Glutamatergic neuron (in vitro differentiated cells): ENCODE data around the gene XYLT1. TPM values are rescaled to one million over a fixed set of nuclear protein-coding genes. Genes with fewer than 3 reads are reported as not detected.

ENCODE experiments used
- DNase-seq: peaks from one replicate; pipeline ENCODE4 v3.0.0; 2022
- H3K27ac Mint-ChIP-seq: one replicate; pipeline ENCODE4 v1.8.0; 2020; ENCODE audit warnings: mild to moderate bottlenecking, mixed read lengths, inconsistent platforms; ENCODE audit not compliant: unreplicated experiment
- H3K27me3 Mint-ChIP-seq: one replicate; pipeline ENCODE4 v1.8.0; 2020; ENCODE audit warnings: mild to moderate bottlenecking, moderate library complexity, mixed read lengths, inconsistent platforms; ENCODE audit not compliant: unreplicated experiment
- H3K36me3 Mint-ChIP-seq: one replicate; pipeline ENCODE4 v1.8.0; 2020; ENCODE audit warnings: mild to moderate bottlenecking, mixed read lengths, inconsistent platforms; ENCODE audit not compliant: unreplicated experiment
- H3K4me1 Mint-ChIP-seq: one replicate; pipeline ENCODE4 v1.8.0; 2020; ENCODE audit warnings: mild to moderate bottlenecking, low read depth, mixed read lengths, inconsistent platforms; ENCODE audit not compliant: unreplicated experiment
- H3K4me3 Mint-ChIP-seq: one replicate; pipeline ENCODE4 v1.8.0; 2020; ENCODE audit warnings: mild to moderate bottlenecking, mixed read lengths, inconsistent platforms; ENCODE audit not compliant: unreplicated experiment
- H3K9me3 Mint-ChIP-seq: one replicate; pipeline ENCODE4 v1.8.0; 2020; ENCODE audit warnings: mild to moderate bottlenecking, moderate library complexity, mixed read lengths, inconsistent platforms; ENCODE audit not compliant: unreplicated experiment
- total RNA-seq: library from RNA; stranded (reverse); fragmentation: NEBNext Ultra II Directional; extraction: Animal tissue kit (Norgen Biotek cat#: 25700); gene quantifications from one replicate; pipeline ENCODE4 v1.2.1, GENCODE V29; 2021; ENCODE audit not compliant: unreplicated experiment
- TF ChIP-seq, protein P1 (sequence below): fragments of 200-600 bp; sonication (generic); IDR thresholded peaks from one replicate; pipeline ENCODE4 v1.5.0; 2021; ENCODE audit not compliant: partially characterized antibody, unreplicated experiment

XYLT1 gene
- total RNA-seq, 1 donor from 2014 or later = 18.4 TPM

- TF ChIP-seq, protein P1, sequence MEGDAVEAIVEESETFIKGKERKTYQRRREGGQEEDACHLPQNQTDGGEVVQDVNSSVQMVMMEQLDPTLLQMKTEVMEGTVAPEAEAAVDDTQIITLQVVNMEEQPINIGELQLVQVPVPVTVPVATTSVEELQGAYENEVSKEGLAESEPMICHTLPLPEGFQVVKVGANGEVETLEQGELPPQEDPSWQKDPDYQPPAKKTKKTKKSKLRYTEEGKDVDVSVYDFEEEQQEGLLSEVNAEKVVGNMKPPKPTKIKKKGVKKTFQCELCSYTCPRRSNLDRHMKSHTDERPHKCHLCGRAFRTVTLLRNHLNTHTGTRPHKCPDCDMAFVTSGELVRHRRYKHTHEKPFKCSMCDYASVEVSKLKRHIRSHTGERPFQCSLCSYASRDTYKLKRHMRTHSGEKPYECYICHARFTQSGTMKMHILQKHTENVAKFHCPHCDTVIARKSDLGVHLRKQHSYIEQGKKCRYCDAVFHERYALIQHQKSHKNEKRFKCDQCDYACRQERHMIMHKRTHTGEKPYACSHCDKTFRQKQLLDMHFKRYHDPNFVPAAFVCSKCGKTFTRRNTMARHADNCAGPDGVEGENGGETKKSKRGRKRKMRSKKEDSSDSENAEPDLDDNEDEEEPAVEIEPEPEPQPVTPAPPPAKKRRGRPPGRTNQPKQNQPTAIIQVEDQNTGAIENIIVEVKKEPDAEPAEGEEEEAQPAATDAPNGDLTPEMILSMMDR = no peak
- no peak overlapping the region for H3K27ac Mint-ChIP-seq
- DNase-seq = no peak
- H3K27me3 Mint-ChIP-seq = no peaks in the 10 kb centered on the region
- H3K4me1 Mint-ChIP-seq = no peaks in the 10 kb centered on the region
- H3K9me3 Mint-ChIP-seq = peaks cover 4% of the 10 kb centered on the region
- H3K36me3 Mint-ChIP-seq = no peaks in the 10 kb centered on the region
- H3K4me3 Mint-ChIP-seq = no peak overlapping the region
Measured at GRCh38 chr16:17177242-17177958, 293.4 kb downstream of the XYLT1 start.

GRCh38 chr16:17176199-17176598, 294.6 kb downstream of the XYLT1 start:
- H3K27ac Mint-ChIP-seq = no peak overlapping the region
- no peaks in the 10 kb centered on the region for H3K4me1 Mint-ChIP-seq
- H3K9me3 Mint-ChIP-seq = peaks cover 4% of the 10 kb centered on the region
- no peak overlapping the region for H3K4me3 Mint-ChIP-seq
- TF ChIP-seq, protein P1 = no peak
- H3K36me3 Mint-ChIP-seq = peaks cover 4% of the 10 kb centered on the region
- no peak for DNase-seq
- no peaks in the 10 kb centered on the region for H3K27me3 Mint-ChIP-seq

DNA sequence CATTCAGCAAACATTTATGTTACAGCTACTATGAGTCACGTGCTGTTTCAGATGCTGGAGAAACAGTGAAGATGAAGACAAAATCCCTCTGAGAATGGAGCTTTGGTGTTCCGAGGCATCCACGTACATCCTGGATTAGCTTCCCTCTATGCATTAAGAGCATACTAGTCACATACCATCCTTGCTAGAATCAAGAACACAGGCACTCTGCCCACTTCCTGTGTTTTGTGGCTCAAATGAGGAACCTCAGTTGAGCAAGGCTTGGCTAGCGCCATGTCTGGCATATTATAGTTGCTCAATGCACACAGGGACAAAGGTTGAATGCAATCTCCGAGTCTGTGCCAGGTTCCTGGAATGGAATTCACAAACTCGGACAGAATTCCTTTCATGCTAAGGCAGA, 297.5 kb downstream of the XYLT1 start:
- Mint-ChIP-seq H3K27me3 (no peaks in the 10 kb centered on the region), H3K36me3 (peaks cover 4% of the 10 kb centered on the region), H3K9me3 (peaks cover 4% of the 10 kb centered on the region), H3K4me3 (no peak overlapping the region), H3K27ac (no peak overlapping the region), H3K4me1 (no peaks in the 10 kb centered on the region)
- TF ChIP-seq, protein P1 = no peak
- no peak for DNase-seq

- H3K4me3 Mint-ChIP-seq = no peak overlapping the region
- no peak overlapping the region for H3K27ac Mint-ChIP-seq
- peaks cover 10% of the 10 kb centered on the region for H3K36me3 Mint-ChIP-seq
- H3K4me1 Mint-ChIP-seq = no peaks in the 10 kb centered on the region
- no peaks in the 10 kb centered on the region for H3K27me3 Mint-ChIP-seq
- TF ChIP-seq, protein P1 = no peak
- H3K9me3 Mint-ChIP-seq = no peaks in the 10 kb centered on the region
- no peak for DNase-seq
Measured at GRCh38 chr16:17171250-17172143, 299.3 kb downstream of the XYLT1 start.

- Mint-ChIP-seq H3K4me1 (peaks cover 2% of the 10 kb centered on the region), H3K9me3 (no peaks in the 10 kb centered on the region), H3K27me3 (no peaks in the 10 kb centered on the region), H3K36me3 (peaks cover 10% of the 10 kb centered on the region), H3K4me3 (no peak overlapping the region), H3K27ac (no peak overlapping the region)
- no peak for DNase-seq
- TF ChIP-seq, protein P1 = no peak
Measured at GRCh38 chr16:17170435-17170834, 300.3 kb downstream of the XYLT1 start.
